ENCODE measurements around the gene MAEL.
"Not testable (repeated sequence)": the region's sequence is repeated elsewhere in the genome, so short reads cannot be mapped to it uniquely, and the experiment has no call there.

Gene MAEL

DNA sequence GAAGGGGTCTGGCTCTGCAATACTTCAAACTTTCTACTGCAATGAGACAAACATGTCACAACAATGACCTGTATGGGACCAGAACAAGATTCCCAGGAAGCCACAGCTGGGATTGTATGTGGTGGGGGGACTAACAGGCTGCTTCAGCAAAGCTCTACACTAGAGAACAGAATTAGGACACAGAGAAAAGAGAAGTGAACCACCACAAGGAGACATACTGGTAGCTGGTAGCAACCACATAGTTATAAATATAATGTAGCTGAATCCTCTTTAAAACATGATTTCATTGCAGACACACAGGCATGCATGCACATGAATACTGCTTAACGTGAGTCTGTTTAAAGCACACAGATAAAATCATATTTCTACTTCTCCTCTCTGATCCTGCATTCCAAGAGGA, 10.3 kb upstream of the MAEL start:
- DNase-seq (ENCODE audit: low spot score), result no peak

DNA sequence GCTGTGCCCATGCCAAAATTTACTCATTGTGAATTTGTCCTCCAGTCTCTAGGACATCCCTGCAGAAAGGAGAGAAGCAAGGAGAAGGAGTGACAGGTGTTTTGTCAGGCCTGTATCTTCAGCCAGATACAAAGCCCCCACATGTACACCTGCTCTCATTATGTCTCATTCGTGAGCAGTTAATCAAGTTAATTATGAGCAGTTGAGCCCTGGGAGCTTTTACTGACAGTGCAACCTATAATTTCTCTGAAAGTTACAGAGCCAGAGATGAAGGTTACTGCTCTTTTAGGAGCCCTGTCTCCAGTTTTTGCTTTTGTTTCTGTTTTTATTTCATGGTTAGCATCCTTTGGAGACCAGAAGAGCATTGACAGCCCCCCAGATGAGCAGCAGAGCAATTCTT, 8.7 kb upstream of the MAEL start:
- DNase-seq (ENCODE audit: low spot score), result no peak

DNA sequence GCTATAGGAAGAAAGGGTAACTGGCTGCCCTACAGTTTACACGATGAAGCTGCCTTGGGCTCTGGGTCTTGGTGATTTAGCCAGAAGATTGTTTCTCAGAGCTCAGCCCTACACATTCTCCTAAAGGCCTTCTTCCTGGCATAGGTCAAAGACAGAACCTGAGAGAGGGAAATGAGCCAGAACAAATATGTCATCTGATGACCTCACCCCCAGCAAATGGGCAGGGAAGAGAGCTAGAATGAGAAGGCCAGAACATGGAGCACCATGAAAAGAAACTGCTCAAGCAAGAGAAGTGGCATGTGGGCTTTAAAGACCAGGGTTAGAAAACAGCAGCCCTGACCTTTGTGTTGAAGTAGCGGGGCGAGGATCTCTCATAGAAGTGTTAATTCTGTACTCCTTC, 8.3 kb upstream of the MAEL start:
- no peak for DNase-seq (ENCODE audit: low spot score)

DNA sequence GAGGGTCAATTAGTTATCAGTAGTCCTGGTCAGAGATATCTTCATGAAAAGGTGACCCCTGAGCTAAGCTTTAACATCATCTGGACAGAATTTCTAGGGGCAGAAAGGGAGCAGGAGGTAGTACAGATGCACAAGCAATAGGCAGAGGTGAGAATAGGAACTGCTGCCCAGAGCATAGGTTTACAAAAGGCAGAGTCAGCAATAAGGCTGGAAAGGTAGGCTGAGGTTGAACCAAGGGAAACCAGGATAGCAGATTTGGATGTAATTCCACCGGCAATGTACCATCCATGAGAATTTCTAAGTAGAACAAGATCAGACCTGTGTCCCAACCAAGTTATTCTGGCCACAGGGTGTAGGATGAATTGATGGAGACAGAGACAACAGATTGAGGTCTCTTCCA, 7.5 kb upstream of the MAEL start:
- no peak for DNase-seq (ENCODE audit: low spot score)

DNA sequence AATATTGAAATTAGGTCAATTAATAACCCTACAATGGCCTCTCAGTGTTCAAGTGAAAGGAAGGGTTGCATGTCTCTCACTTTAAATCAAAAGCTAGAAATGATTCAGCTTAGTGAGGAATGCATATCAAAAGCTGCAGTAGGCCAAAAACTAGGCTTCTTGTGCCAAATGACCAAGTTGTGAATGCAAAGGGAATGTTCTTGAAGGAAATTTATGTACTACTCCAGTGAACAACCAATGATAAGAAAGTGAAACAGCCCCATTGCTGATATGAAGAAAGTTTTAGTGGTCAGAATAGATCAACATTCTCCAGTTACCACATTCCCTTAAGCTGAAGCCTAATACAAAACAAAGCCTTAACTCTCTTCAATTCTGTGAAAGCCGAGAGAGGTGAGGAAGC, 10.0 kb downstream of the MAEL start:
- DNase-seq (ENCODE audit: low spot score), result no peak

DNA sequence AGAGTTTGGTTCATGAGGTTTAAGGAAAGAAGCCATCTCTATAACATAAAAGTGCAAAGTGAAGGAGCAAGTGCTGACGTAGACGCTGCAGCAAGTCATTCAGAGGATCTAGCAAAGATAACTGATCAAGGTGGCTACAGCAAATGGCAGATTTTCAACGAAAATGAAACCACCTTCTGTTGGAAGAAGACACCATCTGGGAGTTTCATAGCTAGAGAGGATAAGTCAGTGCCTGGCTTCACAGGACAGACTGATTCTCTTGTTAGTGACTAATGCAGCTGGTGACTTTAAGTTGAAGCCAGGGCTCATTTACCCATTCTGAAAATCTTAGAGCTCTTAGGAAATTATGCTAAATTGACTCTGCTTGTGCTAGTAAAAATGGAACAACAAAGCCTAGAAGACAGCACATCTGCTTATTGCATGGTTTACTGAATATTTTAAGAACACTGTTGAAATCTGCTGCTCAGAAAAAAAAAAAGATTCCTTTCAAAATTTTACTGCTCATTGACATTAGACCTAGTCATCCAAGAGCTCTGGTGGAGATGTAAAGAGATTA, 10.5 kb downstream of the MAEL start:
- no peak for DNase-seq (ENCODE audit: low spot score)

DNA sequence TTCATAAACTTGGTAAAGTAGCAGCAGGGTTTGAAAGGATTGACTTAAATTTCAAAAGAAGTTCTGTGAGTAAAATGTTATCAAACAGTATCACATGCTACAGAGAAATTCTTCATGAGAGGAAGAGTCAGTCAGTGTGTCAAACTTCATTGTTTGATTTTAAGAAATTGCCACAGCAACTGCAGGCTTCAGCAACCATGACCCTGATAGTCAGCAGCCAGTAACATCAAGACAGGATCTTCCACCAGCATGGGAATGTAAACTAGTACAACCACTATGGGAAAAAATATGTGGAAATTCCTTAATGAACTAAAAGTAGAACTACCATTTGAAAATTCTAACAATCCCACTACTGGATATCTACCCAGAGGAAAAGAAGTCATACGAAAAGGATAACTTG, 11.5 kb downstream of the MAEL start:
- DNase-seq (ENCODE audit: low spot score), result no peak

DNA sequence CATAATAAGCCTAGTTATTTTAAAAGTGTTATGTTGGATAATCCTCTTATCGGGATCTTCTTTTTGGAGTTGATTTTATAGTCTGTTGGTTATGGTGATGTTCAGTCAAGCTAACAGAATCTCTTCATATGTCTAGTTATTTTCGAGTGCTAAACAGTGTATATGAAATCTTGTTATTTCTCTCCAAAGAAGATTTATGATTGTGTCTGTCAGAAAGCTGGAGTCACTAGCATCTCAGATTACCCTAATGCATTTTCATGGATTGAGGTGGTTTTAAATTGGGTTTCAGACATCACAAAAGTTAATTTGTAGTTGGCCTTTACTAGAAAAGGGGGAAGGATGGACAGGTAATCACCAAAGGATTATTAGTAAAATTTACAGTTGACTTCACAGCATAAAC, 13.3 kb downstream of the MAEL start:
- no peak for DNase-seq (ENCODE audit: low spot score)

DNA sequence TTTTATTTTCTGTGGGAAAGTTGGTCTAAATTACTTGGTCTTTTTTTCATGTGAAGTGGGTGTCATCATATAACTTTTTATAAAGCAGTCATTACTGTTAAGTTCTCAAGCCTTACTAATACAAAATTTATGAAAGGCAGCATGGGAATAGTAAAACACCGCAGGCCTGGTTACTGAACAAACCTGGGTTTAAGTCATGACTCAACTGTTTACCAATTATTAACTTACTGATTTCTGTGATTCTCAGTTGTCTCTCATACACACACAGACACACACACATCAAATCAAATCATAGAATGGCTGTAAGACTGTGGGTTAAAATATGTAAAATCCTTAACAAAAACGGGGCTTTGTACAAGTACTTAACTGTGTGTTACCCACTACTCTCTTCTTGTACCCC, 14.6 kb downstream of the MAEL start:
- DNase-seq (ENCODE audit: low spot score), result no peak

DNA sequence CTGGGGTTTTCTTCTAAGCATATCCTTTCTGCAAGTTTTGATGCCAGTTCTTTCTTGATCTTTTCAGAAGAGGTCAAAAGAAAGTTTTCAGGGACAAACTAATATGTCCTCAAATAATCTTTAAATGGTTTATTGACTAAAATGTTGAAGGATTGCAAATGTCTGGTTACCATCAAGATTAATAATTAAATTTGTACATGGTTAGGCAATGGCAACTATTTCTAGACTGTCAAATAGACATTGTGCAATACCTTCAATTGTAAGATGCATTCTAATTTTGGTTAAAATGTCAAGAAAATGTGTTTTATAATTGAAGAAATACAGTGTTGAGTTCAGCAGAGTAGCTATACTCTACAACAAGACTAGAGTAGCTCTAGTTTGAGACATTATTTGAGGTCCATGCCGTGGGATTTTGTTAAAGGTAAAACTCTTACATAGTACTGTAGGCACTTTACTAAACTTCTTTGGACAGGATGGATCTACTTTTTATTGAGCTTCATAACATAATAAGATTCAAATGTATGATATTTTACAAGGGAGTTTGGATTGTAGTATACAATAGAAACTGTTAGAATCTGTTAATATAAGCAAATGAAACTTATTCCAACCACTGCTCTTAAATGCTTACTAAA, 22.6 kb downstream of the MAEL start:
- DNase-seq (ENCODE audit: low spot score), result no peak

DNA sequence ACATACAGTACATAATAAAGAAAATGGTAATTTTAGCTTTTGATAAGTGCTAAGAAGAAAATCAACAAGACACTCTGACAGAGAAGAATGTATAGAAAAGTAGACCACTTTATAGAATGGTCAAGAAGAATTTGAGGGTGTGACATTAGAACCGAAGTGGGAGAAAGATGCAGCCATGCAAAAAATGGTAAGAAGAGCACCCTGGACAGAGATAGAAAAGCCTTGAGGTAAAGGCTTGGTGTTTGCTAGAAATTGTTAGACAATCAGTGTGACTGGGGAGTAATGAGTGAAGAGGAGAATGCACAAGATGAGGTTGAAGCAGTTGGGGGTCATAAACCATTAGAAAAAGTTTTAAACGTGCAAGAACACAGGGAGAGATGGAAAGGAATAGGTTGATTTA, 23.5 kb downstream of the MAEL start:
- no peak for DNase-seq (ENCODE audit: low spot score)

DNA sequence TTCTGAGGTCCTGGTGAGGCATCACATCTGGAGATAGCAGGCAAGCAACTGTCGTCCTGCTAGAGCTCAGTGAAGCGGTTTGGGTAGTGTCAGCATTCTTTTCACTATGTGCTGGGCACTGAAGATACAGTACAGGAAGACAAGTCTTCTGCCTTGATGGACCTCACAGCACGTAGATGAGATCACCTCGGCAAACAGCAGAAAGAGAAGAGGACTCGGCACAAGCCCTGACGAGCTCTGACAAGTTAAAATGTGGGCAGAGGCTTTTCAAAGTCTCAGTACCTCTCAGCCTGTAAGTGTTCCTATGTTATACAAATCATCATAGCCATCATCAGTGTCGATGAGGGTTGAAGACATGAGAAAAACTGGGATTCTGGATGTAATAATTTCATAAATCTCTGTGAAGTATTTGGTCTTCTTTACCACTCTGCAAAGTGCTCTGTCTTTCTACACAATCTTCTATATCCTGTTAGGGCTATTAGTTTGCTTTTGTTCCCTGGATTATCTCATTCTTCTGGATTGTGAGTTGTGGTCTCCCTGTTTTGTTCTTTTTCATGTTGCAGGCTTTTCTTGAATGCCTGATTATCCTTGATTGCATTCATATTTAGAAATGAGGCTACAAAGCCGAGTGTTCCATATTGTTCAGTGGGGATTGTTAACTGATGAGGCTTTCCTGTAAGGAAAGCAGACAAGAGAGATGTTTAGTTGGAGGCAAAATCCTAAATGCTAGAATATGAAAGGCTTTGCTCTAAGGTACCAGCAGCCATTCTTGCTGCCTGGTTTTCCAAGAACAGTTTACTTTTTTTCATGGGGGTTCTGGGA, 24.2 kb downstream of the MAEL start:
- no peak for DNase-seq (ENCODE audit: low spot score)

DNA sequence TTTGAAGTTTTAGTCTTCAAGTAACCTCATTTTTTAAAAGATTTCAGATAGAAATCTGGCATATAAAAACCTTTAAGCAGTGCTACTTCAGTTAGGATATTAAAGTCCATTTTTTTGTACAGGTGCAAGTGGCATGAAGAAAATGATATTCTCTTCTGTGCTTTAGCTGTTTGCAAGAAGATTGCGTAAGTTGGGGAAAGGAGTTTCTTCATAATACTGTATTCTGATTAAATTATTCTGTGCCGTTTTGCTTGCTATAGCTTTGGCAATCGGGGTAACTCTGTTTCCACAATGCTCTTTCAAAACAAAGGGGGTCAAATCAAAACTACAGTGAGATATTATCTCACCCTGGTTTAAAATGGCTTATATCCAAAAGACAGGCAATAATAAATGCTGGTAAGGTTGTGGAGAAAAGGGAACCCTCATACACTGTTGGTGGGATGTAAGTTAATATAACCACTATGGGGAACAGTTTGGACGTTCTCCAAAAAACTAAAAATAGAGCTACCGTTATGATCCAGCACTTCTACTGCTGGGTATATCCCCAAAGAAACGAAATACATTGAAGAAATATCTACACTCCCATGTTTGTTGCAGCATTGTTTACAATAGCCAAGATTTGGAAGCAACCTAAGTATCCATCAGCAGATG, 27.1 kb downstream of the MAEL start:
- no peak for DNase-seq (ENCODE audit: low spot score)

DNA sequence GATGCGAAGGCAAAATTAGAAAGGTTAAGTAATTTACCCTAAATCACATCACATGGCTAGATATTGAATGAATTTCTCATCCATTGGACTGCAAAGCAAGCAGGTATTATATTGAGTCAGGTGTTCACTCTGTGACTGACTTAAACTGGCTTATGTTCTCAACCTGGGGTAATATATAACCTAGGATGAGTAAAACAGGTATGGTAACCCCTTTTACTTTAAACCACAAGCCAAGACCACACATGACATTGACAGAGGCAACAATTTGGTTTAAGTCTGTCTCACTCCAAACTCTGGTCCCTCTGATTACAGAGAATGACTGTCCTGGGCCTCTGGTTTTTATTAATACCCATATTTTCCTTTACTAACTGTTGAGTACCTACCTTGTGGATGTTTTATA, 33.3 kb downstream of the MAEL start:
- DNase-seq (ENCODE audit: low spot score), result no peak

DNA sequence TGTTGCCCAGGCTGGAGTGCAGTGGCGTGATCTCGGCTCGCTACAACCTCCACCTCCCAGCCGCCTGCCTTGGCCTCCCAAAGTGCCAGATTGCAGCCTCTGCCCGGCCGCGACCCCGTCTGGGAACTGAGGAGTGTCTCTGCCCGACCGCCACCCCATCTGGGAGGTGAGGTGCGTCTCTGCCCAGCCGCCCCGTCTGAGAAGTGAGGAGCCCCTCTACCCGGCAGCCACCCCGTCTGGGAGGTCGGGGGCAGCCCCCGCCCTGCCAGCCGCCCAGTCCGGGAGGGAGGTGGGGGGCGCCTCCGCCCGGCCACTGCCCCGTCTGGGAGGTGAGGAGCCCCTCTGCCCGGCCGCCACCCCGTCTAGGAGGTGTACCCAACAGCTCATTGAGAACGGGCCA, 40.5 kb downstream of the MAEL start:
- DNase-seq (ENCODE audit: low spot score), result not testable (repeated sequence)

DNA sequence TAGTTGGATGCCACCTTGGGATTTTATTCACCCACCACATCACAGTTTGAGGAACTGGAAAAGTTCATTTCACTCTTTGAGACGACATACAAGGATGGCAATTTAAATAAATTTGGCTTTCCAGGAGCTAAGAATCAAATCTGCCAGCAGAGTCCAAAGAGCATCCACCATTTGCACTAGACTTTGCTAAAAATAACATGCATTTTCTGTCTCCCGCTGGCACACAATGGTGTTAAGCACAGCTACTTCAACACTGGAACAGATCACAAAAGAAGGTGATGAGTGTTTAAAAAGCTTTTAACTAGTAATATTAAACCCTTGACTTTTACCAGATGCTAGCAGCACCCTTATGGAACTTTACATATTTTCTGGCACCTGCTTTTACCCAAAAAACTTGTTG, 44.6 kb downstream of the MAEL start:
- no peak for DNase-seq (ENCODE audit: low spot score)

DNA sequence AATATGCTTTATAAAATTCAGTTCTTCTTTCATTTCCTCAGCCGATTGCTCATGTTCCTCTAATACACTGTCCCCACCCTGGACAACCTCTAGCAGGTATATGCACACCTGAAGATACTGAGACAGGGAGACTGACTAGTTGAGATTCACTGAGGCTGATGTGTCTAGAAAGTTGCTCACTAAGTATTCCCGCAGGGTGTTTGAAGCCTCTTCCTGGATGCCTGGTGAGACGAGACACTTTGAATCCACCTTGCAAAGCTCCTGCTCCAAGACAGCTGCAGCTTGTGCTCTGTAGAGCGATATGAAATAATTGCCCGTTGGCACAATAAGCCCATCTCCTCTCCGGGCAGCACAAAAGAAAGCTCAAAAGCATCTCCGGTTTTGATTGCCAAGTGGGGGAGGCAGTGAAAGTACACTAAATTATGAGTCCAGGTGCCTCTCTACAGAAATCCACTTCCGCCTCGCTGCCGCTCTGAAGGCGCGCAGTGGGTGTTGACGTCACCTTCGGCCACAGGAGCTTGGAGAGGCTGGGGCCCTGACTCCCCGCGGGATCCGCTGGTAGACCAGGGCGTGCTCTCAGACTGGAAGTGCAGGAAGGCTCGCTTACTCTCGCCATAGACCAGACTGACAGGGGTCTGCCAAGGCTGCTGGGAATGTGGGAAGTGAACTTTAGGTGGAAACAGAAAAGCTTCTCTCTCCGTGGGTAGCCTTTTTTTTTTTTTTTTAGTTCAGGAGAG, 54.8 kb downstream of the MAEL start:
- peak; percentile 44 for DNase-seq (ENCODE audit: low spot score)

DNA sequence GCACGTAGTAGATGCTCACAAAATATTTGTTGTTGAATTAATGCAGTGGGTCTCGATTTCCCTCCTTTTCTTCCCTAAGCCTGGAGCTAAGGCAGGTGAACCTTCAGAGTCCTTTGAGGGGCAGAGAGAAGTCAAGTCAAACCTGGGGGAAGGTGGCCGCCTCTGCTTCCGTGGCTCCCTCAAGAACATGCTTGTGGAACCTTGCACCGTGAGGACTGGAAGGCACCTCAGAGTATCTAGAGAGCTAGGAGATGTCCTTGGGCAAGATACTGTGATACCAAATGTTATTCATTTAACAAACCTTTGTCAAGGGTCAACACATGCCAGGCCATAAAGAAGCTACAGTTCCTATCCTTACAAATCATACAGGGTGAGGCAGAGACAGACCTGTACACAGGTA, 62.8 kb downstream of the MAEL start:
- DNase-seq (ENCODE audit: low spot score), result no peak

DNA sequence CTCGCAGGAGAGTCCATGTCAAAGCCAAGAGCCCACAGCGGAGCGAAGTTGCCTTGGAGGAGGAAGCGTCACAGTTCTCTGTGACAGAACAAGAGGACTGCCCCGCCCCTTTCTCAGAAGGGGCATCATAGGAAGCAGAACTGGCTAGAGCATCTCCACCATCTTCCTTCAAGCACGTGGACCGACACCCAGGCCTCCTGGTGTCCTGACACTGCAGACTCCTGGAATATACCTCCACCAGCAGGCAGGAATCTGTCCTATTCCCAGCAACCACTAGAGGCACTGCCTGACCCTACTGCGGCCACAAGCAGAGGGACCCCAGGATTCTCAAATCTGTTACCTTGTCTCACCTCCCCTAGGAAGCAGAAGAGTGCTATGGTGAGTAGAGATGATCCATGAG, 63.3 kb downstream of the MAEL start:
- no peak for DNase-seq (ENCODE audit: low spot score)

DNA sequence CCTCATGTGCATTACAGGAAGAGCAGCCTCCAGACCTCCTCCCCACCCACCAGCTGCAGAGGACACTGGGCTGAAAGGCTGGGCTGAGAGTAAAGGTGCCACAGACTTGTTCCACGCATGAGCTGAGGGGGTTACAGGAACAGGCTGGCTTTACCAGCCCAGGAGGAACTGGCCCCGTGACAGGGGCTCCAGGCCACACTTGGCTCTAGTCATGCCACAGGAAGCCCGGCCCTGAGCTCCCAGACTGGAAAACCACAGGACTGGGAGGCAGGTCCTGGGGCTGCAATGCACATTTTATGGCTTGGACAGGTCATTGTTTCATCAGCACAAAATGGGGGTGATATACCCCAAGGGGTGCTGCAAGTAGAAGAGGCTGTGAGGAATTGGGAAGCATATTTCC, 65.5 kb downstream of the MAEL start:
- DNase-seq (ENCODE audit: low spot score), result no peak

DNA sequence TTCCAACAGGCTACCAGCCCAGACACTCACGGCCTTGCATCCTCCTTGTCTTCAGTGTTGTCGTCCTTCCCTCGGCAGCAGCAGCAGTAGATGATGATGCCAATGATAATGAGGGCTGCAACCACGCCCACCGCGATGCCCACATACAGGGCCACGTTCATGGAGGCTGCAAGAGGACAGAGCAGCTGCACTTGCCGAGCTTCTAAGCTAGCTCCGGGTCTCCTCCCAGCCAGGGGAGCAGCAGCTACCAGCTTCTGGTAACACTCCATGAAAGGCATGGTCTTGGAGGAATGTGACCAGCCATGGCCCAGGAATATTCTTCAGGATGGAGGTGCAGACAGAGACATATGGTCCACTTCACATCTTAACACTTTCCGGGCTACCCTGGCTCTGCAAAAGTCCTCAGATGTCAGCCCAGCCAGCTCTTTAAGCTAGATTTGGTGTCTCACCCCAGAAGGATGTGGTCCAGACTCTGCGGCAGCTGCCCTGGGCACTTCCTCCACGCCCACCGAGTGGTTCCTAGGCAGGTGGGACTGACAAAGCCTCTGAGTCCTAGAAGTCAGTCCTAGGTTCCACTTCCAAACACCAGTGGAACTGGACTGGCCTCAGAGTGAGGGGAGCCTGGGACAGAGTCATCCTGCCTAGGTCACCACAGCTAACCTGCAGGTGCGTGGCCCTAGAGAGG, 66.0 kb downstream of the MAEL start:
- no peak for DNase-seq (ENCODE audit: low spot score)

Data from pons (tissue), 1 donor.